ENCODE results near the gene KRT72.

KRT72 gene

GRCh38 chr12:52600941-52601481, at the start of gene KRT72:
TSS of gene KRT72 (minus strand) at chr12:52601463. CDS start at chr12:52601452, 11 bp downstream.
- DNase-seq (ENCODE audit: low spot score) = no peak

GRCh38 chr12:52650520-52651081, 49.3 kb upstream of the KRT72 start:
- DNase-seq (ENCODE audit: low spot score) = no peak

GRCh38 chr12:52649066-52649465, 47.8 kb upstream of the KRT72 start:
- DNase-seq (ENCODE audit: low spot score) = no peak

- no peak for DNase-seq (ENCODE audit: low spot score)
Observed at GRCh38 chr12:52648012-52648550, 46.8 kb upstream of the KRT72 start.

- DNase-seq (ENCODE audit: low spot score) = no peak
Observed at GRCh38 chr12:52647601-52648000, 46.3 kb upstream of the KRT72 start.

- no peak for DNase-seq (ENCODE audit: low spot score)
Observed at GRCh38 chr12:52646613-52647012, 45.4 kb upstream of the KRT72 start.

GRCh38 chr12:52645982-52646381, 44.7 kb upstream of the KRT72 start:
- DNase-seq (ENCODE audit: low spot score) = no peak

GRCh38 chr12:52645120-52645761, 44.0 kb upstream of the KRT72 start:
- DNase-seq (ENCODE audit: low spot score) = peak; percentile 48

- DNase-seq (ENCODE audit: low spot score) = no peak
Observed at GRCh38 chr12:52644078-52644415, 42.8 kb upstream of the KRT72 start.

- no peak for DNase-seq (ENCODE audit: low spot score)
Observed at GRCh38 chr12:52643233-52644077, 42.2 kb upstream of the KRT72 start.

GRCh38 chr12:52641468-52641867, 40.2 kb upstream of the KRT72 start:
- no peak for DNase-seq (ENCODE audit: low spot score)

GRCh38 chr12:52637299-52637698, 36.0 kb upstream of the KRT72 start:
- no peak for DNase-seq (ENCODE audit: low spot score)

GRCh38 chr12:52636592-52637258, 35.5 kb upstream of the KRT72 start:
- no peak for DNase-seq (ENCODE audit: low spot score)

- DNase-seq (ENCODE audit: low spot score) = no peak
Observed at GRCh38 chr12:52636189-52636588, 34.9 kb upstream of the KRT72 start.

GRCh38 chr12:52634266-52635056, 33.2 kb upstream of the KRT72 start:
- DNase-seq (ENCODE audit: low spot score) = no peak

GRCh38 chr12:52633383-52633782, 32.1 kb upstream of the KRT72 start:
- DNase-seq (ENCODE audit: low spot score) = no peak

GRCh38 chr12:52632656-52633055, 31.4 kb upstream of the KRT72 start:
- no peak for DNase-seq (ENCODE audit: low spot score)

- no peak for DNase-seq (ENCODE audit: low spot score)
Observed at GRCh38 chr12:52631676-52632459, 30.6 kb upstream of the KRT72 start.

GRCh38 chr12:52631264-52631663, 30.0 kb upstream of the KRT72 start:
- no peak for DNase-seq (ENCODE audit: low spot score)

GRCh38 chr12:52630599-52631200, 29.4 kb upstream of the KRT72 start:
- DNase-seq (ENCODE audit: low spot score) = no peak

Measured in CD4-positive, alpha-beta T cell treated with Interleukin-2 at 100 ng/mL for 4 hours (primary cell).